ENCODE data around the gene DNMBP.
"Not testable (repeated sequence)": the region's sequence is repeated elsewhere in the genome, so short reads cannot be mapped to it uniquely, and the experiment has no call there.

DNMBP gene

GRCh38 chr10:99958302-99958701 lies 51.4 kb downstream of the DNMBP start:
- no peak for DNase-seq (ENCODE audit: low read depth)

- not testable (repeated sequence) for DNase-seq (ENCODE audit: low read depth)
These were observed 56.2 kb downstream of the DNMBP start for GRCh38 chr10:99953510-99953909.

- no peak for DNase-seq (ENCODE audit: low read depth)
These were observed 56.9 kb downstream of the DNMBP start for GRCh38 chr10:99952799-99953198.

GRCh38 chr10:99946051-99946450 lies 63.7 kb downstream of the DNMBP start:
- DNase-seq (ENCODE audit: low read depth), result not testable (repeated sequence)

GRCh38 chr10:99945263-99945662 lies 64.5 kb downstream of the DNMBP start:
- no peak for DNase-seq (ENCODE audit: low read depth)

GRCh38 chr10:99944860-99945259 lies 64.9 kb downstream of the DNMBP start:
- DNase-seq (ENCODE audit: low read depth), result no peak

- DNase-seq (ENCODE audit: low read depth), result no peak
These were observed 65.8 kb downstream of the DNMBP start for GRCh38 chr10:99943908-99944307.

- no peak for DNase-seq (ENCODE audit: low read depth)
These were observed 67.6 kb downstream of the DNMBP start for GRCh38 chr10:99941942-99942820.

GRCh38 chr10:99938563-99938962 lies 71.2 kb downstream of the DNMBP start:
- no peak for DNase-seq (ENCODE audit: low read depth)

- DNase-seq (ENCODE audit: low read depth), result no peak
These were observed 72.1 kb downstream of the DNMBP start for GRCh38 chr10:99937630-99938029.

GRCh38 chr10:99932203-99932957 lies 77.4 kb downstream of the DNMBP start:
- not testable (repeated sequence) for DNase-seq (ENCODE audit: low read depth)

GRCh38 chr10:99930731-99931550 lies 78.8 kb downstream of the DNMBP start:
- DNase-seq (ENCODE audit: low read depth), result no peak

GRCh38 chr10:99929360-99929759 lies 80.4 kb downstream of the DNMBP start:
- DNase-seq (ENCODE audit: low read depth), result no peak

GRCh38 chr10:99927721-99928280 lies 81.9 kb downstream of the DNMBP start:
- DNase-seq (ENCODE audit: low read depth), result no peak

- no peak for DNase-seq (ENCODE audit: low read depth)
These were observed 82.6 kb downstream of the DNMBP start for GRCh38 chr10:99926925-99927720.

- DNase-seq (ENCODE audit: low read depth), result no peak
These were observed 85.1 kb downstream of the DNMBP start for GRCh38 chr10:99924451-99925255.

- DNase-seq (ENCODE audit: low read depth), result no peak
These were observed 87.8 kb downstream of the DNMBP start for GRCh38 chr10:99921948-99922347.

- DNase-seq (ENCODE audit: low read depth), result no peak
These were observed 88.8 kb downstream of the DNMBP start for GRCh38 chr10:99920901-99921300.

- no peak for DNase-seq (ENCODE audit: low read depth)
These were observed 89.3 kb downstream of the DNMBP start for GRCh38 chr10:99920486-99920885.
